Stimulated activated CD4-positive, alpha-beta T cell treated with anti-CD3 and anti-CD28 coated beads, Interleukin-1b, Interleukin-23, amount 100 ng/mL, for 4 hours (primary cell): ENCODE data around the gene CST7.
A peak's percentile ranks its signal among the peaks of the same experiment; 100 is the strongest.
"Not testable (repeated sequence)": the region's sequence is repeated elsewhere in the genome, so short reads cannot be mapped to it uniquely, and the experiment has no call there.

Source experiments
- DNase-seq, 2 donors: peaks; one replicate each; pipeline ENCODE4 v3.0.0-alpha.2; 2020; ENCODE audit warnings: low read depth in 2 of 2

Gene CST7, protein sequence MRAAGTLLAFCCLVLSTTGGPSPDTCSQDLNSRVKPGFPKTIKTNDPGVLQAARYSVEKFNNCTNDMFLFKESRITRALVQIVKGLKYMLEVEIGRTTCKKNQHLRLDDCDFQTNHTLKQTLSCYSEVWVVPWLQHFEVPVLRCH

DNA sequence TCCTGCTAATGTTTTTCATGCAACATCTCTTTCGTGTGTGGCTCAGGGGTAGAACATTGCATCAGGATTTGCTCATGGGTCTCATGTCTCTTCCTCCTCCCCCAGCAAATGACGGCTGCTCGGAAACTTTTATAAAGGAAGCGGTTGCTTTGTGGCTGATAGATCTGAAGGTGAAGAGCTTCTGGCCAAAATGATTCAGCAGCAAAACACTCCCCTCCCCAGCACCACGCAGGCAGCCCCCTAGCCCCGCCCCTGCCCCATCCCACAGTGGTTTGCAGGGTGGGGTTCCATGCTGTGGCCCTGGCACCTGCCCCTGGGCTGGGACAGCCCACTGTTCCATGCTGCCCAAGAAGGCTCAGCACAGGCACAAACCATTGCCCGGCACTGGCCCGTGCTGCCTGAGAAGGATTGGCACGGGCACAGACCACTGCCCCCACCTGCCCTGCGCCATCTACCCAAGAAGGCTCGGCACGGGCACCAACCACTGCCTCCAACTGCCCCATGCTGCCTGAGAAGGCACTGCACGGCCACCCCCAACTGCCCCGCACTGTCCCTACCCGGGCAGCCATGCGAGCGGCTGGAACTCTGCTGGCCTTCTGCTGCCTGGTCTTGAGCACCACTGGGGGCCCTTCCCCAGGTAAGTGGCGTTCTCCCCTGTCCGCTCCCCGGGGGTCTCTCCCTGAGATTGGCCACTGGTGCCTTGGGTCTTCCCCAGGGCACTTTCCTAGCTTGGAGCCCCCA is at the start of gene CST7:
Gene CST7 (plus strand): TSS at position 331 of the 741 bp plus-strand sequence. CDS start 237 bp downstream, at position 568.
- peak; percentile 68 to 76 for DNase-seq

DNA sequence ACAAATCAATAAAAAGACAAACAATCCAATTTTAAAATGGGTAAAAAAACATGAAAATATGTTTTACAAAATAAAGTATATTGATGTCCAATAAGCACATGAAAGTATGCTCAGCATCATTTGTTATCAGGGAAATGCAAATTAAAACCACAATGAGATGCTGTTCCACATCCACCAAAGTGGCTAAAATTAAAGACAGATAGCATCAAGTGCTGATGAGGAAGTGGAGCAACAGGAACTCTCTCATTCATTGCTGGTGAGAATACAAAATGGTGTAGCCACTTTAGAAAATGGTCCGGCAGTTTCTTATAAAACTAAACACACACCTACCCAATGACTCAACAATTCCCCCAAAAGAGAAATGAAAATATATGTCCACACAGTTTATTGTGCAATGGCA is 42.3 kb upstream of the CST7 start:
- no peak for DNase-seq

GRCh38 chr20:24908642-24909041 is 40.4 kb upstream of the CST7 start:
- no peak for DNase-seq

DNA sequence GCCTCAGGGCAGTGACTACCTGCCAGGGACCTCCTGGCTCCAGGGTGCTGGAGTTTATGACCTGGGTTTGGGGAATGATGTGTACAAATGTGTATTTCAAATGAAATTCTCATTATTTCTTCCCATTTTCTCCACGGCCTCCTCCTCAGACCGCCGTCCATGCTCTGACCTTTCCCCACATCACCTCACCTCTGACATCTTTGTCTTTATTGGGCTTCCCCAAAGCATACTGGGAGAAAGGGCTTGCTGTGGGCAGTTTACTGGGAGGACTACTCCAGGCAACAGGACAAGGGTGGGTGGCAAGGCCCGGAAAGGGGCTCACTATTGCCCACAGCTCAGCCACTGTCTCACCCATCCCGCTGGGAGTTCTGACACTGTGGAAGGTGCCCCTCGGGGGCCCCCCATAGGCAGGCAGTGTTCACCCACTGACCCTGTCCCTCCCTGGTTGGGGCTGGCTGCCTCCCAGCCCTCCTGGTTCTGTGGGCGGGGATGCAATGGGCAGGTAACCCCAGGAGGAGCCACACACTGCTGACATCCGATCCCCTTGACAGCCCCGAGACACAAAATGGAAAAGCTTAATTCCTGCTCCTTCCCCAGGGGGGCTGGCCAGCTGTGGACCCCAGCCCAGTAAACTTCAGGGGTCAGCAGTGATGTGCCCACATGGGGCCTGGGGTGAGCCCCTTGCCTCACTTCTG is 39.8 kb upstream of the CST7 start:
- no peak for DNase-seq

DNA sequence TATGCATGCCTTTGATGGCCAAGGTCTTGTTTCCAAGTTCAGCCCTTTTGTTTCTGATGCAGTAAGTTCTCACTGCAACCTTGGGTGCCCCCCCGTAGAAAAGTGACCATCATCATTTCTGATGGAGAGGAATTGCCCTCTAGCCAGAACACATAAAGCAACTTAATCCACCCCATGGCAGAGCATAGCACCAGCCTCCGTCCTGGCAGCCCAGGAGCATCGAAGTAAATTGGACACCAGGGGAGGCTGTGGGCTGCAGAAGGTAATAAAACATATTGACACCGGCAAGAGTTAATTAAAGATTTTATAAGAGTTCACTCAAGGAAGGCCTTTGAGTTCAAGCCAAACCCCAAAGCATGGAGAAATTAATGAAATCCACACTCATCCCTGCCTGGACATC is 39.2 kb upstream of the CST7 start:
- DNase-seq, result no peak

- DNase-seq, result no peak
Measured at GRCh38 chr20:24910461-24910860, 38.6 kb upstream of the CST7 start.

DNA sequence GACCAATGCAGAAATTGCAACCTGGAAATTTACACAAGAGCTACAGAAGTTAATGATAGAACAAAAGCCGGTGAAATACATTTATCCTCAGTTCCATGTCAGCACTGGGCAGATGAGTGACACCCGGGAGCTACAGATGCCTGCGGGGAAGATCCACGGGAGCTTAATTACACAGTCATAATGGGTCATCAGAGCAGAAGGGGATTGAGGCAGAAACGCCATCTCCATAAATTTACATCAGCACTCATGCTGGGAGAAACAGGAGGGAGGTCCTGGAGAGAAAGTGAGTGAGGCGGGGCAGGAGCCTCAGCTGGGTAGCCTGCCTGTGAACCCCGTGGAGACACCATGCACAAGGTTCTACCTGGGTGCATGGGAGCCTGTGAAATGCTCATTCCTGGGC is 37.6 kb upstream of the CST7 start:
- DNase-seq, result no peak

- DNase-seq, result no peak
Measured at GRCh38 chr20:24912397-24913075, 36.5 kb upstream of the CST7 start.

DNA sequence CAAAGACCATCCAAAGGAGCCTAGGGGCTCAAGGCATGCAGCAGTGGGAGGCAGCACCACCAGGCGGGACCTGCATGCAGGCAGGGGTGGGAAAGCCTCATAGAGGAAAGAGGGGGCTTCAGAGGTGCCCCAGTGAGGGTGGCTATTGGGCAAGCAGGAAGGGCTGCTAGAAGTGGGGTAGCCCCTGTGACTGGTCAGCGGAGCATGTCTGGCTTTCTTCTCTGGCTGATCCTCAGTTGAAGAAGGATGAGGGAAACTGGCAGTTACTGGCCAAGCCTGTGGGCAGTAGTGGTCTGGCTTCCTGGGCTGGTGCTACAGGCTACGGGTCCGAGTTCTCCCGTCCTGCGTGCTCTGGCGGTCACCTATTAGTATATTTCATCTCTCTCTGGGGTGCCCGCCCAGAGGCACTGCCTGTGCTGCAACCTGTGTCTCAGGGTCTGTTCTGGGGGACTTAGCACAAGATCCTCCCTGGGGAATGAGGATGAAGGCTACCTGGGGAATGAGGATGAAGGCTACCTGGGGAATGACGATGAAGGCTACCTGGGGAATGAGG is 35.9 kb upstream of the CST7 start:
- DNase-seq, result no peak

DNA sequence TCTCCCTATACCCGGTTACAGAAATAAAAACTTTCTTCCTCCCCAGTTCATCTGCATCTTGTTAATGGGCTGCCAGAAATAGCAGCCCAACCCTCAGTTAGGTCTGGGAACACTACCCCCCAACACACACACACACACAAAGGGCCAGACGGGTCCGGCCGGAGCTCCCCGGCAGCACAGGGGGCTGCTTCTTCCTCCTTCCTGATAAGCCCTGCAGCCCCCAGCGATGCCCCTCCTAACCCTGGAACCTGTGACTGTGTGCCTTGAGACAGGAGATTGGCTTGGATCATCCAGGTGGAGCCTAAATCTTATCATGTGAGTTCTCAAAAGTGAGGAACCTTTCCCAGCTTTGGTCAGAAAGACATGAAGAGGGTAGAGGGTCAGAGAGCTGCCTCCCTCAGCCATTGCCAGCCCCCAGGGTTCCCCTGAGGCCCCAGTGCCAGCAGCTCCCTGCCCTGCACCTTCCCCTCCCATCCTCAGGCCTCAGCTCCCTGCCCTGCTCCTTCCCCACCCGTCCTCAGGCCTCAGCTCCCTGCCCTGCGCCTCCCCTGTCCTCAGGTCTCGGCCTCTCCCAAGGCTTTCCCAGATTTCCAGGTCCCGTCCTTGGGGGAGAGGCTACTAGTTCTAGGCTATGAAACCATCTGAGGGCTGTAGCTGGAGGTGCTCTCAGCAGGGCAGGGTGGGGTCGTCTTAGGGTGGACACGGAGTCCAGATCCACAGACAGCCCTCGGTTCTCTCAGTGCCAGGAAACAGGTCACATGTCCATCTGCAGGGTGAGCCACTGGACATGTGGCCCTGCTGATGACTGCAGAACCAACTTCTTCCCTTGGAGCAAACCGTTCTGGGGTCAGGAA is 34.5 kb upstream of the CST7 start:
- DNase-seq, result no peak

DNA sequence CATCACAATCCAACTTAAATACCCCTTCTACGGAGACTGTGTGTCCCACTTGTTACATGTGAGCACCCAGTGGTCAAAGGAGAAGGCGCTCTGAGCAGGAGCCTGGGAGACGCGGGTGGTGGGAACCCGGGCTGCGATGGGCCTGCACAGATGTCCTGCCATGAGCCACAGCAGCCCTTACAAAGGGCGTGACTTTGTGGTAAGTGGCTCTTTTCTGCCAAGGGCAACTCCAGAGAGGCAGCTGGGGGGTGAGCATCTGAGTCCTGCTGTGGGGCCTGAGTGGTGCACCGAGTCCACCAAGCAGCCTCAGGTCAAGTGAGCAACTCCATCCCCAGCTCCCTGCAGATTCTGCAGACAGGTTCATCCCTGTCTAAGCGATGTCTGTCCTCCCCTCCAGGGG is 33.6 kb upstream of the CST7 start:
- DNase-seq, result no peak

- no peak for DNase-seq
Measured at GRCh38 chr20:24915892-24916291, 33.2 kb upstream of the CST7 start.

DNA sequence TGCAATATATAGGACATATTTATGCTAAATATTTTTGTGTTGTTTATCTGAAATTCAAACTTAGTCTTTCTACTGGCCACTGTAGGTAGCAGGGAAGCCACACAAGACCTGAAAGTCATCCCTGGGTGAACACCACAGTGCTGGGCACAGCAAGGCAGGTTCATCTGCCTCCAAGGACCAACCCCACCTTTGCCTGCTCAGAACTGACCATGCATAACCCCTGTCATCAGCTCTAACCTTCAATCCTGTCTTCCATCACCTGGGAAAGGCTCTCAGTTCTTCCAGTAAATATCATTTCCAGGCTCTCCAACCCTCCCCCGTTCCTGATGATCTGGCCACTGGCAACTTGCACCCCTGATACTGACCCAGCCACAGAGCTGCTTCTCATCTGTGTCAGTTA is 32.7 kb upstream of the CST7 start:
- DNase-seq, result no peak

GRCh38 chr20:24917056-24917455 is 32.0 kb upstream of the CST7 start:
- DNase-seq, result no peak

GRCh38 chr20:24917797-24918578 is 31.1 kb upstream of the CST7 start:
- DNase-seq, result peak; percentile 34 to 40

DNA sequence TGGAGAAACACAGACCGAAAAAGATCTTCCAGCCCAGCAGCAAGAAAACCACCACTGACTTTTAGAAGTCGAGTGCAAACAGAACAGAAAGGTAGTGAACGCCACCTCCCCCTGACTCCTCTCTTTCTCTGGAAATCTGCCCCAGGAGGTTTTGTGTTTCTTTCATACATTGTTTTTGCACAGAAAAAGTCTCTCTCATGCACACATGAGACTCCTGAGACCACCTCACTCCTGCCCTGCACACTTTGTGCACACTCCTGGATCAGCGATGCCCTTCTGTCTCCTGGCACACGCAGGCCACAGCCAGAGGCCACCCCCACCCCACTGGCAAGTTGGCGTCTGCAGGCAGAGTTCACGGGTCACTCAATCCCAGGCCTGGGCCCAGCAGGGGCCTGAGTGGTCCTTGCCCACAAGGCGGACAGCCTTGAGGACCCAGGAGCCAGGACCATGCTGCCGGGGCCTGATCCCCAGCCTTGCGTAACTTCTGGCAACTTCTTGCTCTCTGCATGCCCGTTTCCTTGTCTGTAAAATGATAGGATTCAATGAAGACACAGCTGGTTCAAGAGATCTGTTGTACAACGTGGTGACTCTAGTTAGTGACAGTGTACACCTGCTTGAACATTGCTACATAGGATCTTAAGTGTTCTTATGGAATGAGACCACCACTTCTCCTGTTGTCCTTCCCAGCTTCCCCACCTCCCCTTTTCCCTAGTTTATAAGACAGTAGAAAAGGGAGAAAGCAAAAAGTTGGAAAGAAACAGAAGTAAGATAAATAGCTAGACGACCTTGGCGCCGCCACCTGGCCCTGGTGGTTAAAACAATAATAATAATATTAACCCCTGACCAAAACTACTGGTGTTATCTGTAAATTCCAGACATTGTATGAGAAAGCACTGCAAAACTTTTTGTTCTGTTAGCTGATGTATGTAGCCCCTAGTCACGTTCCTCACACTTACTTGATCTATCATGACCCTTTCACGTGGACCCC is 30.2 kb upstream of the CST7 start:
- no peak for DNase-seq

GRCh38 chr20:24919665-24920064 is 29.4 kb upstream of the CST7 start:
- DNase-seq, result not testable (repeated sequence)

DNA sequence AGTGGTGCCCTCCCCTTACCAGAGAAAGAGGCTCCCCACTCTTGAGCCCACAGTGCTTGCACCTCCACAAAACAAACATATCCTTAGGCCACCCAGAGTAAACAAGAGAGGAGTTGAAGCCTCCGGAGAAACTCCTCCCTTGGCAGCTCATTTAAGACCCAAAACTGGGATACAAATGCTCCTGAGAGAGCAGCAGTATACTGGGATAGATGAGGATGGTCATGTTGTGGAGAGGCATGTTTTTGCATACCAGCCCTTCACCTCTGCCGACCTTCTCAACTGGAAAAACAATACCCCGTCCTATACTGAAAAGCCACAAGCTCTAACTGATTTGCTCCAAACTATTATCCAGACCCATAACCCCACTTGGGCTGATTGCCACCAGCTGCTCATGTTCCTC is 28.4 kb upstream of the CST7 start:
- not testable (repeated sequence) for DNase-seq

- DNase-seq, result not testable (repeated sequence)
Measured at GRCh38 chr20:24929259-24929658, 19.8 kb upstream of the CST7 start.
